ENCODE measurements around the gene PKP1. TPM values are rescaled to one million over a fixed set of nuclear protein-coding genes. Genes with fewer than 3 reads are reported as not detected.
A peak's percentile ranks its signal among the peaks of the same experiment; 100 is the strongest.

PKP1 gene
- total RNA-seq, 1 donor from 2014 or later, result 0.02 TPM

- Histone ChIP-seq H3K9me3 (ENCODE audit: low read depth) (no peaks in the 10 kb centered on the region), H3F3A (ENCODE audit: low read depth) (no peaks in the 10 kb centered on the region), H3K4me1 (peaks cover 4% of the 10 kb centered on the region), H3K79me2 (ENCODE audit: low read depth) (no peaks in the 10 kb centered on the region), H3K4me2 (peak overlapping the region; percentile 66), H3K9ac (no peak overlapping the region), H3K4me3 (peak overlapping the region; percentile 39), H3K36me3 (no peaks in the 10 kb centered on the region), H3K27ac (no peak overlapping the region), H4K20me1 (ENCODE audit: low read depth) (no peaks in the 10 kb centered on the region), H2AFZ (replicated peaks) (peak overlapping the region; percentile 78), H3K27me3 (peaks cover 22% of the 10 kb centered on the region)
- no peaks in the 10 kb centered on the region for H3K36me3 Mint-ChIP-seq
- H3K4me1 Mint-ChIP-seq, result peaks cover 3% of the 10 kb centered on the region
- DNase-seq (ENCODE audit: low spot score), result peak; percentile 27
- TF ChIP-seq CTCF (IDR thresholded peaks at IDR 0.05) (no peak), EZH2 (IDR thresholded peaks at IDR 0.05) (no peak), EZH2phosphoT487 (IDR thresholded peaks at IDR 0.05) (no peak)
- H3K9me3 Mint-ChIP-seq, result no peaks in the 10 kb centered on the region
- no peak overlapping the region for H3K4me3 Mint-ChIP-seq
- H3K27ac Mint-ChIP-seq, result no peak overlapping the region
- H3K27me3 Mint-ChIP-seq (ENCODE audit: insufficient read depth, low read depth), result peaks cover 9% of the 10 kb centered on the region
Measured at GRCh38 chr1:201259476-201260235, 23.6 kb upstream of the PKP1 start.

- Mint-ChIP-seq H3K9me3 (no peaks in the 10 kb centered on the region), H3K4me3 (no peak overlapping the region), H3K4me1 (peaks cover 3% of the 10 kb centered on the region), H3K36me3 (no peaks in the 10 kb centered on the region), H3K27ac (no peak overlapping the region), H3K27me3 (ENCODE audit: insufficient read depth, low read depth) (peaks cover 9% of the 10 kb centered on the region)
- H3K27ac ChIP-seq, result no peak overlapping the region
- DNase-seq (ENCODE audit: low spot score), result no peak
- H3K4me3 ChIP-seq, result peak overlapping the region; percentile 39
- H4K20me1 ChIP-seq (ENCODE audit: low read depth), result no peaks in the 10 kb centered on the region
- peak overlapping the region; percentile 66 for H3K4me2 ChIP-seq
- H2AFZ ChIP-seq (replicated peaks), result peak overlapping the region; percentile 78
- H3K27me3 ChIP-seq, result peaks cover 22% of the 10 kb centered on the region
- no peak overlapping the region for H3K9ac ChIP-seq
- H3K9me3 ChIP-seq (ENCODE audit: low read depth), result no peaks in the 10 kb centered on the region
- H3F3A ChIP-seq (ENCODE audit: low read depth), result no peaks in the 10 kb centered on the region
- H3K4me1 ChIP-seq, result peaks cover 4% of the 10 kb centered on the region
- no peak for TF ChIP-seq EZH2 (IDR thresholded peaks at IDR 0.05)
- TF ChIP-seq CTCF (IDR thresholded peaks at IDR 0.05), result no peak
- no peak for TF ChIP-seq EZH2phosphoT487 (IDR thresholded peaks at IDR 0.05)
- no peaks in the 10 kb centered on the region for H3K36me3 ChIP-seq
- H3K79me2 ChIP-seq (ENCODE audit: low read depth), result no peaks in the 10 kb centered on the region
Measured at GRCh38 chr1:201260236-201260590, 23.1 kb upstream of the PKP1 start.

GRCh38 chr1:201260648-201261311 is 22.5 kb upstream of the PKP1 start:
- Mint-ChIP-seq H3K4me3 (no peak overlapping the region), H3K27ac (peak overlapping the region; percentile 9), H3K36me3 (no peaks in the 10 kb centered on the region), H3K9me3 (no peaks in the 10 kb centered on the region), H3K4me1 (peaks cover 3% of the 10 kb centered on the region), H3K27me3 (ENCODE audit: insufficient read depth, low read depth) (peaks cover 9% of the 10 kb centered on the region)
- no peak overlapping the region for H3K27ac ChIP-seq
- no peak overlapping the region for H2AFZ ChIP-seq (replicated peaks)
- peaks cover 4% of the 10 kb centered on the region for H3K4me1 ChIP-seq
- H3K9ac ChIP-seq, result no peak overlapping the region
- H3K4me3 ChIP-seq, result no peak overlapping the region
- TF ChIP-seq EZH2 (IDR thresholded peaks at IDR 0.05) (no peak), EZH2phosphoT487 (IDR thresholded peaks at IDR 0.05) (no peak), CTCF (IDR thresholded peaks at IDR 0.05) (no peak)
- H3F3A ChIP-seq (ENCODE audit: low read depth), result no peaks in the 10 kb centered on the region
- no peaks in the 10 kb centered on the region for H4K20me1 ChIP-seq (ENCODE audit: low read depth)
- no peaks in the 10 kb centered on the region for H3K9me3 ChIP-seq (ENCODE audit: low read depth)
- no peak overlapping the region for H3K4me2 ChIP-seq
- peaks cover 22% of the 10 kb centered on the region for H3K27me3 ChIP-seq
- DNase-seq (ENCODE audit: low spot score), result no peak
- no peaks in the 10 kb centered on the region for H3K79me2 ChIP-seq (ENCODE audit: low read depth)
- H3K36me3 ChIP-seq, result no peaks in the 10 kb centered on the region
